PC-9 (cell line): ENCODE measurements around the gene CASQ1. TPM values are rescaled to one million over a fixed set of nuclear protein-coding genes. Genes with fewer than 3 reads are reported as not detected.

Experiments used
- BruUV-seq: library from RNA; stranded (reverse); fragments of 400-500 nt; replicated peaks from 2 replicates; lab custom pipeline; 2021; lab: Mats Ljungman, UMichigan
- CTCF ChIA-PET: fragments of 300-600 bp; sonication (Branson Sonifier 250); formaldehyde crosslinking; loops from one replicate; lab custom pipeline; 2022; ENCODE audit warnings: antibody characterized with exemption; lab: Charles Lee
- POLR2A ChIA-PET: fragments of 300-600 bp; sonication (Branson Sonifier 250); formaldehyde crosslinking; loops from one replicate; lab custom pipeline; 2022; ENCODE audit warnings: antibody characterized with exemption; ENCODE audit not compliant: unreplicated experiment; lab: Charles Lee
- DNase-seq, 2 experiments: peaks; one replicate each; pipeline versions ENCODE4 v3.0.0 to v3.0.0-alpha.2; 2015 to 2022; ENCODE audit warnings: mixed read lengths in 1 of 2
- H2AFZ ChIP-seq: fragments of 200-600 bp; sonication (generic); 2 replicates; pipeline ENCODE4 v1.8.1; 2017; ENCODE audit warnings: antibody characterized with exemption
- H3F3A ChIP-seq: fragments of 200-600 bp; sonication (generic); 2 replicates; pipeline ENCODE4 v1.8.1; 2017; ENCODE audit warnings: antibody characterized with exemption, mild to moderate bottlenecking, low read depth; ENCODE audit not compliant: insufficient read depth
- H3K27ac ChIP-seq: fragments of 200-600 bp; sonication (generic); 2 replicates; pipeline ENCODE4 v1.6.1; 2016; ENCODE audit warnings: mixed run types
- H3K27me3 ChIP-seq: fragments of 200-600 bp; sonication (generic); 2 replicates; pipeline ENCODE4 v1.6.1; 2016; ENCODE audit warnings: low read depth, mixed run types; ENCODE audit not compliant: insufficient read depth
- H3K36me3 ChIP-seq: fragments of 200-600 bp; sonication (generic); 2 replicates; pipeline ENCODE4 v1.6.1; 2016; ENCODE audit warnings: low read depth, mixed run types
- H3K4me1 ChIP-seq: fragments of 200-600 bp; sonication (generic); replicated peaks from 2 replicates; pipeline ENCODE4 v1.6.1; 2016; ENCODE audit warnings: mixed run types; ENCODE audit not compliant: insufficient read depth
- H3K4me2 ChIP-seq: fragments of 200-600 bp; sonication (generic); 2 replicates; pipeline ENCODE4 v1.6.1; 2017; ENCODE audit warnings: mixed run types
- H3K4me3 ChIP-seq: fragments of 200-600 bp; sonication (generic); 2 replicates; pipeline ENCODE4 v1.6.1; 2016; ENCODE audit warnings: mixed run types
- H3K79me2 ChIP-seq: fragments of 200-600 bp; sonication (generic); 2 replicates; pipeline ENCODE4 v1.6.1; 2017; ENCODE audit warnings: low read depth, mixed run types
- H3K9me2 ChIP-seq: fragments of 200-600 bp; sonication (generic); 2 replicates; pipeline ENCODE4 v1.8.1; 2017; ENCODE audit warnings: mild to moderate bottlenecking; ENCODE audit not compliant: insufficient read depth
- H3K9me3 ChIP-seq: fragments of 200-600 bp; sonication (generic); 2 replicates; pipeline ENCODE4 v1.8.1; 2016; ENCODE audit warnings: low read depth; ENCODE audit not compliant: insufficient read depth
- H4K20me1 ChIP-seq: fragments of 200-600 bp; sonication (generic); 2 replicates; pipeline ENCODE4 v1.8.1; 2017; ENCODE audit not compliant: insufficient read depth
- EZH2 ChIP-seq: fragments of 200-600 bp; sonication (generic); IDR thresholded peaks from 2 replicates; pipeline ENCODE4 v1.8.0; 2017; ENCODE audit warnings: antibody characterized with exemption, low read depth
- intact Hi-C: fragments of 100-400 bp; cut with micrococcal nuclease; formaldehyde crosslinking; loops from one replicate; pipeline ENCODE4 v1.10.0; 2022; ENCODE audit not compliant: unreplicated experiment
- total RNA-seq: library from RNA; stranded (reverse); gene quantifications from 2 replicates; pipeline ENCODE4 v1.2.3, GENCODE V29; 2021
- TF ChIP-seq, protein P1 (sequence below): fragments of 200-600 bp; sonication (generic); conservative IDR thresholded peaks from 2 replicates; pipeline ENCODE4 v1.6.1; 2017; ENCODE audit warnings: mixed run types, antibody characterized with exemption, mild to moderate bottlenecking, moderate library complexity

CASQ1 gene
- total RNA-seq, 1 experiment from 2014 or later, result not detected

DNA sequence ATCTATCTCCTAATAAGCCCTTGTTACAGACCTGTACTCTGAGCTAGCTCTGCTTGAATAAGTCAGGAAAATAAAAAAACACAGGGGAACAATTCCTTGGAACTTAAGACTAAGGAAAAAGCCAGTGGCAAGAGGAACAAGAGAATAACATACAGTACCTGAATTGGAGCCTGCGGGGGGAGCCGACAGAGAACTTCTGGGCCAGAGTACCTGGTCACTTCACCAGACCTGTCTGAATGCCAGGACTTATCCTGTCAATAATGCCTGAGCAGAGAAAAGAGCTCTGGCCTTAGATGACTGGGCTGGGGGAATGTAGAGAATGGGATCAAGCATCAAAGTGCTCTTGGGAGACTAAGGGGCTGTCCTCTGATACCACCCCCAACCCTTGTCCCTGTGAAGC is 29.9 kb downstream of the CASQ1 start:
- no peak overlapping the region for H3K4me3 ChIP-seq
- TF ChIP-seq EZH2, result no peak
- TF ChIP-seq, protein P1, sequence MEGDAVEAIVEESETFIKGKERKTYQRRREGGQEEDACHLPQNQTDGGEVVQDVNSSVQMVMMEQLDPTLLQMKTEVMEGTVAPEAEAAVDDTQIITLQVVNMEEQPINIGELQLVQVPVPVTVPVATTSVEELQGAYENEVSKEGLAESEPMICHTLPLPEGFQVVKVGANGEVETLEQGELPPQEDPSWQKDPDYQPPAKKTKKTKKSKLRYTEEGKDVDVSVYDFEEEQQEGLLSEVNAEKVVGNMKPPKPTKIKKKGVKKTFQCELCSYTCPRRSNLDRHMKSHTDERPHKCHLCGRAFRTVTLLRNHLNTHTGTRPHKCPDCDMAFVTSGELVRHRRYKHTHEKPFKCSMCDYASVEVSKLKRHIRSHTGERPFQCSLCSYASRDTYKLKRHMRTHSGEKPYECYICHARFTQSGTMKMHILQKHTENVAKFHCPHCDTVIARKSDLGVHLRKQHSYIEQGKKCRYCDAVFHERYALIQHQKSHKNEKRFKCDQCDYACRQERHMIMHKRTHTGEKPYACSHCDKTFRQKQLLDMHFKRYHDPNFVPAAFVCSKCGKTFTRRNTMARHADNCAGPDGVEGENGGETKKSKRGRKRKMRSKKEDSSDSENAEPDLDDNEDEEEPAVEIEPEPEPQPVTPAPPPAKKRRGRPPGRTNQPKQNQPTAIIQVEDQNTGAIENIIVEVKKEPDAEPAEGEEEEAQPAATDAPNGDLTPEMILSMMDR, result no peak
- H3K36me3 ChIP-seq, result peaks cover 34% of the 10 kb centered on the region; the same call in 1 of the 2 replicates
- peaks cover 37% of the 10 kb centered on the region; the same call in 1 of the 2 replicates for H3F3A ChIP-seq
- no peak for DNase-seq
- no peaks in the 10 kb centered on the region for H3K79me2 ChIP-seq
- no TSS peak for BruUV-seq
- intact Hi-C loops, result loop anchor here (1.0 to 2.0 kb wide), 2 partner anchors 28 to 119 kb away; no protein-coding TSS in a partner anchor
- H3K9me3 ChIP-seq, result no peaks in the 10 kb centered on the region
- H3K27me3 ChIP-seq, result no peaks in the 10 kb centered on the region
- no peak overlapping the region for H3K27ac ChIP-seq
- H4K20me1 ChIP-seq, result no peaks in the 10 kb centered on the region
- H3K4me2 ChIP-seq, result no peak overlapping the region
- ChIA-PET POLR2A (interaction anchor here (0.7 kb wide), 1 partner anchor 52 kb away, joined by 3 read pairs; no protein-coding TSS in a partner anchor), CTCF (interaction anchor here (0.7 to 3.2 kb wide), 9 partner anchors 28 to 156 kb away, joined by 3 to 51 read pairs (median 7); partner anchors contain the start of gene KCNJ9)
- H3K4me1 ChIP-seq, result no peaks in the 10 kb centered on the region
- 0 out of 2 replicates have a peak, but pooled peaks cover 5% of the 10 kb centered on the region for H3K9me2 ChIP-seq
- H2AFZ ChIP-seq, result no peak overlapping the region

DNA sequence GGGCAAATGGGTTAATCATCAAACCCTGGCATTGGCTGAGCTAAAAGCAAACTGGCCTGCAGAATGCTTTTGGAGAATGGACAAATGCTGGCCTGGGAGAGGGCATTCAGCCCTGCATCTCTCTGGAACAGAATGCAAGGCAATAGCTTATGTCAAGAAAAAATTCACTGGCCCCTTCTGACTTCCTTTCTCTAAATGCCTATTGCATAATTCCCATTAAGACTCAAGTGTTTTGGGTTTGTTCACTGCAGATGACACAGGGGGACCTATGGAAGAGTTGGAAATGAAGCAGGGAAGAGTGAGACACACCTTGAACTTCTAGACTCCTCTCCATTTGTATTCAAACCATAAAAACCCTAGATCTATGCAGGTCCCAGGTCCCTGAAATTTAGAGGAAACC is 30.7 kb downstream of the CASQ1 start:
- no TSS peak for BruUV-seq
- H3K36me3 ChIP-seq, result peaks cover 31% of the 10 kb centered on the region; the same call in 1 of the 2 replicates
- H3F3A ChIP-seq, result peaks cover 32% of the 10 kb centered on the region; the same call in 1 of the 2 replicates
- H3K4me1 ChIP-seq, result no peaks in the 10 kb centered on the region
- 0 out of 2 replicates have a peak, but pooled peaks cover 5% of the 10 kb centered on the region for H3K9me2 ChIP-seq
- TF ChIP-seq EZH2, result no peak
- TF ChIP-seq, protein P1, result no peak
- H3K27me3 ChIP-seq, result no peaks in the 10 kb centered on the region
- no peak overlapping the region for H3K4me3 ChIP-seq
- ChIA-PET CTCF (interaction anchor here (2.2 to 2.8 kb wide), 2 partner anchors 70 to 119 kb away, joined by 8 to 25 read pairs; no protein-coding TSS in a partner anchor), POLR2A (no interaction called here)
- no peak overlapping the region for H3K4me2 ChIP-seq
- DNase-seq, result no peak
- no peaks in the 10 kb centered on the region for H3K9me3 ChIP-seq
- H2AFZ ChIP-seq, result no peak overlapping the region
- intact Hi-C loops, result loop anchor here (2.0 kb wide), 1 partner anchor 28 kb away; no protein-coding TSS in a partner anchor
- H4K20me1 ChIP-seq, result no peaks in the 10 kb centered on the region
- H3K27ac ChIP-seq, result no peak overlapping the region
- H3K79me2 ChIP-seq, result no peaks in the 10 kb centered on the region

DNA sequence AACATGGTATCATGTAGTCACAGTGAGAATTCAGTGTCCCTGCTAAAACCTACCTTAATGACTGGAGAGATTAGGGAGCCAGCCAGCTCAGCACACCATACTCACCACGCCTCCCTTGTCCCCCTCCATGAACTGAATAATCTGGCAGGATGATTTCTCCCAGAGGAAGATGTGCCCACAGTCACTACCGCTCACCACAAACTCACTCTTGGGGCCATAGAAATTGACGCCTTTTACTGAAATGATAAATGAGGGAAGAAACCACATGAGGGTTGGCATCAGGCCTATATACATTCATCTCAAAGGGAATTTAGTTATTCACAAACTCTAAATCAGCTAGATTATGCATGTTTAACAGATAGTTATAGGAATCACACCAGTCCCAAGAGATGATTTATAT is 32.2 kb downstream of the CASQ1 start:
- intact Hi-C loops, result no loop called here
- no peak overlapping the region for H3K27ac ChIP-seq
- H3F3A ChIP-seq, result peaks cover 22% of the 10 kb centered on the region; the same call in 1 of the 2 replicates
- DNase-seq, result no peak
- H3K79me2 ChIP-seq, result no peaks in the 10 kb centered on the region
- no peaks in the 10 kb centered on the region for H3K4me1 ChIP-seq
- no peak overlapping the region for H2AFZ ChIP-seq
- CTCF ChIA-PET, result no interaction called here
- TF ChIP-seq EZH2, result no peak
- TF ChIP-seq, protein P1, result no peak
- H3K4me3 ChIP-seq, result no peak overlapping the region
- no peaks in the 10 kb centered on the region for H3K27me3 ChIP-seq
- no peaks in the 10 kb centered on the region for H4K20me1 ChIP-seq
- no TSS peak for BruUV-seq
- peaks cover 27% of the 10 kb centered on the region; the same call in 1 of the 2 replicates for H3K36me3 ChIP-seq
- POLR2A ChIA-PET, result no interaction called here
- H3K9me3 ChIP-seq, result no peaks in the 10 kb centered on the region
- H3K9me2 ChIP-seq, result 0 out of 2 replicates have a peak, but pooled peaks cover 5% of the 10 kb centered on the region
- H3K4me2 ChIP-seq, result no peak overlapping the region
